GM12874 (cell line): ENCODE results near the gene ONECUT3.

Experiments used
- CTCF ChIP-seq: IDR thresholded peaks from 2 replicates; pipeline ENCODE4 v1.5.1; 2011; ENCODE audit warnings: low read depth, mild to moderate bottlenecking, control low read depth, low read length, moderate library complexity; ENCODE audit not compliant: insufficient read depth

The ONECUT3 gene

GRCh38 chr19:1752757-1753728 lies at the start of gene ONECUT3:
TSS of gene ONECUT3 (plus strand) at chr19:1753506. CDS start at chr19:1753663, 157 bp downstream.
- TF ChIP-seq CTCF = no peak

GRCh38 chr19:1704339-1704738 lies 49.0 kb upstream of the ONECUT3 start:
- no peak for TF ChIP-seq CTCF

GRCh38 chr19:1705367-1705766 lies 47.9 kb upstream of the ONECUT3 start:
- no peak for TF ChIP-seq CTCF

GRCh38 chr19:1707240-1707639 lies 46.1 kb upstream of the ONECUT3 start:
- no peak for TF ChIP-seq CTCF

- TF ChIP-seq CTCF = no peak
Measured at GRCh38 chr19:1713170-1713569, 40.1 kb upstream of the ONECUT3 start.

- no peak for TF ChIP-seq CTCF
Measured at GRCh38 chr19:1715540-1715939, 37.8 kb upstream of the ONECUT3 start.

GRCh38 chr19:1717200-1717969 lies 35.9 kb upstream of the ONECUT3 start:
- no peak for TF ChIP-seq CTCF
